T follicular helper cell (primary cell): ENCODE data around the gene KRTAP10-6.
A peak's percentile ranks its signal among the peaks of the same experiment; 100 is the strongest.
"Not testable (repeated sequence)": the region's sequence is repeated elsewhere in the genome, so short reads cannot be mapped to it uniquely, and the experiment has no call there.

Experiments used
- DNase-seq: peaks from one replicate; pipeline ENCODE4 v3.0.0-alpha.2; 2020; ENCODE audit warnings: low read depth
- total RNA-seq, 2 experiments: gene quantifications; one replicate each; lab custom pipeline; 2026; lab: John Stamatoyannopoulos, UW

Gene KRTAP10-6, protein sequence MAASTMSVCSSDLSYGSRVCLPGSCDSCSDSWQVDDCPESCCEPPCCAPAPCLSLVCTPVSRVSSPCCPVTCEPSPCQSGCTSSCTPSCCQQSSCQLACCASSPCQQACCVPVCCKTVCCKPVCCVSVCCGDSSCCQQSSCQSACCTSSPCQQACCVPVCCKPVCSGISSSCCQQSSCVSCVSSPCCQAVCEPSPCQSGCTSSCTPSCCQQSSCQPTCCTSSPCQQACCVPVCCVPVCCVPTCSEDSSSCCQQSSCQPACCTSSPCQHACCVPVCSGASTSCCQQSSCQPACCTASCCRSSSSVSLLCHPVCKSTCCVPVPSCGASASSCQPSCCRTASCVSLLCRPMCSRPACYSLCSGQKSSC
- 0 reads per million in 2 experiments for total RNA-seq

DNA sequence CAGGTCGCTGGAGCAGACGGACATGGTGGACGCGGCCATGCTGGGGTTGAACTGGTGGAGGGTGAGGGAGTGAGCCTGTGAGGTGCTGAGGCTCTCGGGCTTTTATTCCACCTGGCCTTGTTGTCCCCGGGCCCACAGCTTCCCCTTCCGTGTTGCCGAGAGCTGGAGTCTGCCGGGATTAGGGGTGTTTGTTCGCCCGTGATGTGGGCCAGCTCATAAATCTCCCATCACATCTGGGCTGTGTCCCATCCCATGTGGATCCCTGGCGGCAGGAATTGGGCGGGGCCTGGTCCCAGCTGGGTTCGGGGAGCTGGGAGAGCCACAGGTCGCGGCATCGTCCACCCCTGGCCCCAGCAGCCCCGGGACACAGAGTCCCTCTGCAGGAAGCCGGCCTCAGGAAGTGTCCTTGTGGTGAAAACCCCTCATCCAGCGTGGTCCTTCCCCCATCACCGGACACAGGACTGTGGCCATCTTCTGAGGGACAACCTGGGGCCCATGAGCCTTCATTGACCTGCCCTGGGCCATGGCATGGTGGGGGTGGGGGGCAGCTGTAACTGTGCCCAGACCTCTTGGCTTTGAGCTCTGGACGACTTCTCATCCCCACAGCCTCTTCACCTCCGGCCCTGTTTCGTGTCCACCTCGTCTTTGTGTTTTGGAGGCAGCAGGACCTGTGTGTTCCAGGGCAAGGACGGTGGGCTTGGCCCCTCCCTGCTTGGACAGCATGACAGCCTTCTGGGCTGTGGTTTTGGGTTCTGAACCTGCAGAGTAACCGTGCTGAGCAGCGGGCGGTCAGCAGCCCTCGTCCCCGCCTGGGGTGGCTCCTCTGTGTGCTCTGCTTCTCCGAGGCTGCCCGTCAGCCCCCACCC lies at the start of gene KRTAP10-6:
Gene KRTAP10-6, minus strand, starts transcription at position 60 of the 866 bp plus-strand sequence. Its CDS starts 21 bp downstream, at position 39.
- DNase-seq: no peak

GRCh38 chr21:44640761-44641160 lies 48.5 kb upstream of the KRTAP10-6 start:
- no peak for DNase-seq

DNA sequence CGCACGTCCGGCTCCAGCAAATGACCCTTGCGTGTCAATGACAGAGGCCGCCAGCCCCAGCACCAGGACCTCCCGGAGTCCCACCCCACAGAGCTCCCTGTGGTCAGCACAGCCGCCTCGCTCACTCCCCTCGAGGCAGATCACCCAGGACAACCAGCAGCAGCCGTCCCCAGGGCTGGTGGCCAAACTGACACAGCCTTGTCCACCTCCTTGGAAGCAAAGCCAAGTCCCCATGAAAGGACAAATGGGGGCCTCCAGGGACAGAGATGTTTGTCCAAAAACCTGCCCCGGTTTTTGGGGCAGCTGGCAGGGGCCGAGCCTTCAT lies 47.0 kb upstream of the KRTAP10-6 start:
- DNase-seq: no peak

DNA sequence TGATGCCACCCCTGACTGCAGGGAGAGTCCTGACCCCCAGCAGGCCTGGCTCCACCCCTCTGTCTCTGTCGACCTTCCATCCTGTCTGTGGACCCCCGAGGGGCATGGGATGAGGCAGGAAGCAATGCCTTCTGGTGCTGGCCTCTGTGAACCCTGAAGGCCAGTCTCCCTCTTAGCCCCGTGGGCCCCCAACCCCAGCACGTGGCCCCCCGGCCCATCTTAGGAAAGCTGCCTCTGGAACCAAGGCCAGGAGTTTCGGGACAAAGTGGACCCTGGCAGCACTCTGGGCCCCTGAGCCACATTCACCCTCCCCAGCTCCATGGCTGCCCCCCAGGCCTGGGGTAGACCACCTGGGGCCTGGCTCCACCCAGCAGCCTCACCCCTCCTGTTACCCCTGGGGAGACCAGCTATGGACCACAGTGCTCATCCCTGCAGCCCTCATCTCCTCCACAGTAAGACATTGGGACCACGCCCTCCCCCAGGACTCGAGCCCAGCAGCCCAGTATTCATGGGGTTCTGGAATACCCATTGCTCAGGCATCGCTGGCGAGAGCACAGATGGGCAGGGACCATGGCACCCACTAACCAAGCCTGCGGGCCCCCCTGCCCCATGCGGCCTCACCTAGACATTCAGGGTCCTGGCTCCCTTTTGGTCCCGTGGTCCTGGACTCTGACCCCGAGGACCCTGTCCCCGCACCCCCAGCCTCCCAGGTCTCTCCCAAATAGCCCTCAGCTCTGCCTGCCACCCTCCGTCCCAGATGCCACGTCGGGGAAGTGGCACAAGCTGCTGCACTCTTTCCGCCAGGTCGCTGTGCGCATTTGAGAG lies 46.4 kb upstream of the KRTAP10-6 start:
- DNase-seq: not testable (repeated sequence)

DNA sequence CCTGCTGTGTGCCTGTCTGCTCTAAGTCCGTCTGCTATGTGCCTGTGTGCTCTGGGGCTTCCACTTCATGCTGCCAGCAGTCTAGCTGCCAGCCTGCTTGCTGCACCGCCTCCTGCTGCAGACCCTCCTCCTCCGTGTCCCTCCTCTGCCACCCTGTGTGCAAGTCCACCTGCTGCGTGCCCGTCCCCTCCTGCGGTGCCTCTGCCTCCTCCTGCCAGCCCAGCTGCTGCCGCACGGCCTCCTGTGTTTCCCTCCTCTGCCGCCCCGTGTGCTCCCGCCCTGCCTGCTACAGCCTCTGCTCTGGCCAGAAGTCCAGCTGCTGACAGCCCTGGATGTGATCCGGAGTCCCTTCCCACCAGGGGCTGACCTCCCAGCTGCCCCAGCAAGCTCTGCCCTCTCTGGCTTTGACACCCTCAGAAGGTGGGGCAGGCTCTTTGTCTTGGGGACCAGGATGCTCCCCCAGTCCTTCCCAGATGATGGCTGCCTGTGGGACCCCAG lies 45.6 kb upstream of the KRTAP10-6 start:
- not testable (repeated sequence) for DNase-seq

- DNase-seq: no peak
Measured at GRCh38 chr21:44637018-44637850, 44.9 kb upstream of the KRTAP10-6 start, which contains the start of gene KRTAP10-10. KRTAP10-10 (plus strand) TSS chr21:44637356; CDS start chr21:44637418, 62 bp downstream.

- DNase-seq: no peak
Measured at GRCh38 chr21:44636209-44637017, 44.1 kb upstream of the KRTAP10-6 start.

DNA sequence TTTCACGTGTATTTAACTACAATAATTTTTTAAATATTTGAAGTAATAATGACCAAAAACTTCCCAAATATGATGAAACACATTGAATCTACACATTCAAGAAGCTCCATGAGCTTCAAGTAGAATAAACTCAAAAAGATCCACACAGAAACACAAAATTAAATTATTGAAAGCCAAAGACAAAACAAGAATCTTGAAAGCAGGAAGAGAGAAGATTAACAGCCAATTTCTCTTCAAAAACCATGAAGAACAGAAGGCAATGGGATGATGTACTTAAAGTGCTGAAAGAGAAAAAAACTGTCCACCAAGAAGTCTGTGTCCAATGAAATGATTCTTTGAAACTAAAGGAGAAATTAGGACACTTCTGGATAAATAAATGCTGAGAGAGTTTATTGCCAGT lies 39.8 kb upstream of the KRTAP10-6 start:
- no peak for DNase-seq

GRCh38 chr21:44630440-44630839 lies 38.1 kb upstream of the KRTAP10-6 start:
- DNase-seq: no peak

DNA sequence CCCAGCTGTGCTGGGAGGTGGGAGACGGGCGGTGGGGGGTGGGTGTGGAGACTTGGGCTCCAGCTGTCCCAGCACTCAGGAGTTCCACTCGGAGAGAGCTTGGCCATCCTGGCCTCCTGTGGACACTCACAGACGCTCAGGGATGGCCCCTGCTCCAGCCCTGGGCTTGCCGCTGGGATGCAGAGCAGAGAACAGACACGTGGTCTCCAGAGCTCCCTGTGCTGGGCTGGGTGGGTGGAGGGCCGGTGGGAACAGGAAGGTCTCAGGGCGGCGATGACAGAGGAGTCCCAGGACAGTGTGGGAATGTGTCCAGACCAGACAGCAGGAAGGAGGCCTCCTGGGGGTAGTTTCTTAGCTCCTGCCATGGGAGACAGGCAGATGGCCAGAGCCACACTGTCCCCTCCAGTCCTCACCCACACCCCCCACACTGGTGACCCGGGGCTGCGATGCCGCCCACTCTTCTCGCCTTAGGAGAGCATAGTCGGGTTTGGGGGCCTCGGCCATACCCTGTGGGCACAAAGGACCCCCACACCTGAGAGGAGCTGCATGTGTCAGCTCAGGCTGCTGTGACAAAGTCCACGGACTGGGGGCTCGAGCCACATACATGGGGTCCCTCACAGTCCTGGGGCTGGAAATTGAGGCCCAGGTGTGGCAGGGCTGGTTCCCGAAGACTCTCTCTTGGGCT lies 36.5 kb upstream of the KRTAP10-6 start:
- no peak for DNase-seq

DNA sequence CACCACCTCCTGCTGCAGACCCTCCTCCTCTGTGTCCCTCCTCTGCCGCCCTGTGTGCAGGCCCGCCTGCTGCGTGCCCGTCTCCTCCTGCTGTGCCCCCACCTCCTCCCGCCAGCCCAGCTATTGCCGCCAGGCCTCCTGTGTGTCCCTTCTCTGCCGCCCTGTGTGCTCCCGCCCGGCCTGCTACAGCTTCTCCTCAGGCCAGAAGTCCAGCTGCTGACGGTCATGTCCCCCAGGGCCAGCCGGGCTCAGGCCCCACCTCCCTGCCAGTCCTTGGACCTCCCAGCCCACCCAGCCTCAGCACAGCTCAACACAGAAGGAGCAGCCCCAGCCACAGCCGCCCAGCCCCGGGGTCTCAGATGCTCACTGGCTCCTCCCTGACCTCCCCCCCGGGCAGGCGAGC lies 35.5 kb upstream of the KRTAP10-6 start:
- not testable (repeated sequence) for DNase-seq

GRCh38 chr21:44627181-44627822 lies 35.0 kb upstream of the KRTAP10-6 start:
- DNase-seq: not testable (repeated sequence)

DNA sequence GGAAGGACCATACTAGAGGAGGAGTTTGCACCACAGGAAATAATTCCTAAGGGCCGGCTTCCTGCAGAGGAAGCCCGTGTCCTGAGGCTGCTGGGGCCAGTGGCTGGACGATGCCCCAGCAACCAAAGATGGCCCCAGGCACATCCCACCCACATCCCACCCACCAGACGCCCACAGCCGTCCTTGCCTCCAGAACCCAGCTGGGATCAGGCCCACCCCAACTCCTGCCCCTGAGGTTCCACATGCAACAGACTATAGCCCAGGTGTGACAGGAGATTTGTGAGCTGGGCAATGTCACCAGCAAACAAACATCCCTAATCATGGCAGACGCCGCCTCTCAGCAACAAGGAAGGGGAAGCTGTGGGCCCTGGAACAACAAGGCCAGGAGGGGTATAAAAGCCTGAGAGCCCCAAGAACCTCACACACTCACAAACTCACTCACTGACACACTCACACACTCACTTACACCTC lies 34.4 kb upstream of the KRTAP10-6 start, which contains the start of gene KRTAP10-9:
Gene KRTAP10-9, plus strand, starts transcription at position 421 of the 471 bp plus-strand sequence. CDS start 79 bp downstream, outside the sequence.
- DNase-seq: no peak

GRCh38 chr21:44626262-44626661 lies 34.0 kb upstream of the KRTAP10-6 start:
- no peak for DNase-seq

DNA sequence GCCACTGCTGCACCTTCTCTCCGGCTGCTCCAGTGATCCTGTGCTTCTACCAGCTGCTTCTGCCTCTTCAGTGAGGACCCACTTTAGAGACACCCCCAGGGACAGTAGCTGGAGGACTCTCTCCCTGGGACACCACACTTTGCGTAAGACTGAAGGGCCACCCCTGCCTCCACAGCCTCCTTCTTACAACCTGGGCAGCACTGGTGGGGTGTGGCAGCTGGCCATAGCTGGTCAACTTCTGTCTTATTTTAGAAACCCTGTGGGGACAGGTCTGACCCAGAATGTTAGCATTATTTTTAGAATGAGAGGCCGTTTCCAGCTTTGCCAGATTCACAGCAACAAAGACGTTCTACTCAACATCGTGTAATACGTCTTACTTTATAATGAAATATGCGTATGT lies 33.5 kb upstream of the KRTAP10-6 start:
- no peak for DNase-seq

- no peak for DNase-seq
Measured at GRCh38 chr21:44623575-44623974, 31.3 kb upstream of the KRTAP10-6 start.

- no peak for DNase-seq
Measured at GRCh38 chr21:44619886-44620285, 27.6 kb upstream of the KRTAP10-6 start.

GRCh38 chr21:44618909-44619308 lies 26.6 kb upstream of the KRTAP10-6 start:
- peak; percentile 47 for DNase-seq

DNA sequence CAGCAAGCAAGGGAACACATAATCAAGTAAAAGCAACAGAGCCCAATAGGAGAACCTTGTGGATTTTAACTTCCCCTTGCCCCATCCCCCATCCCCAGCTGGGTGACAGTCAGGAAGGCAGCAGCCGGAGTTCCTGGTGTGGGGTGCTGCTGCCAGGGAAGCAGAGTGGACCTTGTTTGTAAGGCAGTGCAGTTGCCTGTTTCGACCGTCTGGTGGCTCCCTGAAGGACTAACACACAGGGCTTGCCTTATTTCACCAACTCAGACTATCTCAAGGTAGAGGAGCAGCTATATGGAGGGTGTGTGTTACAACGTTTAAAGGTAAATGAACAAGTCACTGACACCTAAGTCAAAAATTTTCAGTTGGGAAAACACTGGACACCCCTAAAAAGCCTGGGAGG lies 26.2 kb upstream of the KRTAP10-6 start:
- DNase-seq: no peak
